EH (cell line): ENCODE results near the gene ESRRG.
"Not testable (repeated sequence)": the region's sequence is repeated elsewhere in the genome, so short reads cannot be mapped to it uniquely, and the experiment has no call there.

Experiments used
- DNase-seq: peaks from one replicate; pipeline ENCODE4 v3.0.0-alpha.2; 2015; ENCODE audit warnings: low read depth

ESRRG gene

DNA sequence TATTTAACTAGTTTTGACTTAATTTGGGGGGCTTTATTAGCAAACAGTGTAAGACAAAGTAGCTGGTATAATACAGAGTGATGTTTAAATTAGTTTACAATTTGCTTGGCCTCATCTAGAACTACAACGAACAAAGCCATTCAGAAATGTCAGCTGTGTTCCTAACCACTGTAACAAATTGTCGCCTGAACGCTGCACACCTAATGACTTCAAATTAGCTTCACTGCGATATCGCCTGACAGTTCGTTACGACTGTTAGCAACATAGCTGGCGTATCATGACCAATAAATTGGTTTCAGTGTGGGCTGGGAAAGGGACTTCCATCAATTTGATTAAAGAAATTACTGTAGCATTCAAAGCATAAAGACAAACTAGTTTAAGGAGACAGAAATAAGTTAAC is 160.1 kb downstream of the ESRRG start:
- DNase-seq = no peak

DNA sequence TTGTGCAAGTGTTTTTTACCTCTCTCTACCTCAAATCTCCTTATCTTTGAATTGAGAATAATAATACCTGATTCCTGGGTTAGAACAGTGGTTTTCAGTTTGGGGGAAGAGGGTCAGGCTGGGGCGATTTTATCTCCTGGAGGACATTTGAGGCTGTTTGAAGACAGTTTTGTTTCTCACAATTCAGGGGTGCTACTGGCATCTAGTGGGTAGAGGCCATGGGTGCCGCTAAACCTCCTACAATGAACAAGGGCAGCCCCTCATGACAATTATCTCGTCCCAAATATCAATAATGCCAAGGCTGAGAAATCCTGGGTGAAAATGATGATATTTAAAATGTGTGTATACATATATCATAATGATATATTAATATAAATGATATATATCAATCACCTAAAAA is 160.8 kb downstream of the ESRRG start:
- peak; percentile 14 for DNase-seq

DNA sequence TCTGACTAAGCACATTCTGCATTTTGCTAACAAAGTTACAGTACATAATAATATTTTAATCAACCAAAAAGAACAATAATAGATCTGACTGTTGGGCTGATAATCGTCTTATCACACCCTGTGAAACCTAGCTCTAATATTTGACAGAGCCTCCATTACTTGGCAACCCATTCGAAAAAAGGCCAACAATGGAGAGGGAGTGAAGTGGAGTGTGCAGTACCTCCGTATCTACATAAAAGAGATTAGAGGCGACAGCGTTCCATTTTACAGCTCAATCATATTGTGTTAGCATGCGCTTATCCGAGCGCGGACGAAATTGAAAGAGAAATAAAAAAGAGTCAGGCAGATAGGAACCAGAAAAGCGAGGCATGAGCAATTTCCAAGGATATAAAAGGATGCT is 162.7 kb downstream of the ESRRG start:
- no peak for DNase-seq

DNA sequence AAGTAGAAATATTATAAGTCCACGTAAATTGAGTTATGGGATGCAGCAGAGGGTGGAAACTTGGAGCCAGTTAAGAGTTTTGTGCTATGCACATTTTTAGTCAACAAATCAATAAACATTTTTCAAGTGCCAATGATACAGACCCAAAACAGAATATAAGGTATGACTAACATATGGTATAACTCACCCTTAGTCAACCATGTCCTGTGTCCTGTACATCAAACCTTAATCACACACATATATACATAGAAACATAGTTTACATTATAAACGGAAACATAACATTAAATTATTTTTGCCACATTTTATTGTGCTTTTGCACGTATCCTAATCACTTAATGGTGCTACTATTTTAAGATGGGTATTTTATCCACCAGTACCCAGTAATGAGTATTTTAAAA is 163.9 kb downstream of the ESRRG start:
- no peak for DNase-seq

DNA sequence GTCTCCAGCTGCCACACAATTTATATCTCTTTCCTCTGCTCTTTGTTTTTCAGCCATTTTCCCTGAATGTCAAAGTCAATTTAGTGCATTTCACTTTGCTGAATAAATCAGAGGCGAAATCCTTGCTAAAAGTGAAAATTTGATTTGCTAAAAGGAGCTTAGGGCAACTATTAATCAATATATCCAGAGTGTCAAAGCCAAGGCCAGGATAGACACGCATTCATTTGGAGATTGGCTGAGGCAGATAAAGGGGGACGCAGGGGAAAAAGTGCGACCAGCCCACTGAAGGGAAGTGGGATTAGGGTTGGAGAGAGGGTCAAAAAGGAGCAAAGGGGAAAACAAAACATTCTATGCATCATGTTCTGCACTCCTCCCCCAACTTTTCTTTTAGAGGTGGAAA is 167.6 kb downstream of the ESRRG start:
- no peak for DNase-seq

DNA sequence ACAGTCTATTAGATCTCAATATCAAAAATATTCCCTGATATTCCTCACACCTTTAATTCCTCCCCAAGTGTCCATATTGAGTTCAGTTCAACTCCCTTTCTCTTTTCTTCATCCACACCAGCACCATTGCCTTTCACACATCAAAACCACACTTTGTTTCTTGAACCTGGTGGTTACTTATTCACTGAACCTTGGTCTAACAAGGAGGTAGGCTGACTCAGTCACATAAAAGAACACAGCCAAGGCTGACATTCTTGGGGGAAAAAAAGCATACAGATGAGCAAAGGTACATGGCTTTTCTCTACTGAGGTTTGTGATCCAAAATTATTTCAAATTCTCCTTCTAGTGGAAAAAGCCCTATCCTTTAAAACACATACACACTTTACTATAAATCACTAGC is 168.3 kb downstream of the ESRRG start:
- DNase-seq = no peak

DNA sequence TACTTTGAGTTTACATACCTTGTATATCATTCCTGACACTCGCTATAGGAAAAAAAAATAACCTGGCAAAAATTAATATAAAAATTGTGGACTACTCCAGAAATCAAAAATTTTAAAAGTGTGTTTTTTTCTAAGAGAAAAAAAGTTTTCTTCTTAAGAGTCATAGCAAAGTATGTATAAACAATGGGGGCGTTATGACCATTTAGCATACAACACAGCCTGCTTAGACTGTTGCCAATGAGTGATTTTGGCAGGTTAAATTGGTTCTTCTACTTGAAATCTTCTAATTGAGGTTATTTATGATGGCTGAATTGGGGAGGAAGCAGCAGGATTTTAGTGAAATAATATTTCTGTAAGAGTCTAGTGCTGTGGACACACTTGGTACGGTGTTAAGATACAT is 169.5 kb downstream of the ESRRG start:
- no peak for DNase-seq

DNA sequence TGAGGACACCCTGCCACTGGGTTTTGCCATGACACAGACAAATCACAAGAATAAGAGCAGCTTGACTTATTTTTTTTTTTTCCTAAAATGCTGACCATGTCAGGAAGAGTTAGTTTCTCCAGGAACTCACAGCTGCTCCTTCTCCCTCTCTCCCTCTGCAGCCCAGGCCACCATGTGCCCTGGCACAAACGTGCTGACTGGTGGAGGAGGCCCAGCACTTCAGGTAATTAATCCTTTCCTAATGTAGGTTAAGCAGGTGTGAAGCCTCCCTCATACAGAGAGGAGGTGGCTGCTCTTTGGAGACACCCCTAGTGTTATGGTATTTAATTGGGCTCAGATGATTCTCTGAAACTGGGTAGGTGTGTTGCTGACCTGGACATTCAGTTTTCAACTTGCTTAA is 170.2 kb downstream of the ESRRG start:
- no peak for DNase-seq

DNA sequence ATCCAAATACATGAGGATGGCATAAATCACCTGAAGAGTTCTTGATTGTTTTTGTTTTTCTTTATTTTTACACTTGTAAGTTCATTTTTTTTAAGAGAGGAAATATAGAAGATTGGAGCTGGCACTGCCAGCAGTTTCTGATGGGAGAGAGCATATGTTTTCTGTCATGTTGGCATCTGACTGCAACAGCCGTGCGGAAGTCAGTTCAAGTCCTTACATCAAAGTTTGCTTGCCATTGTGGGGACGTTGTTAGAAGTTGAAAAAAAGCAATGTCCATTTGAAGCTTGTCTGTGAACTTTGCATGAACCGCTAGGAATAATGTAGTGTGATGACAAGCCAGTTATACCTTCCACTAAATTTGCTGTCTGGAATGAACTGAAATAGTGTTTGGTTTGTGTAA is 173.4 kb downstream of the ESRRG start:
- no peak for DNase-seq

DNA sequence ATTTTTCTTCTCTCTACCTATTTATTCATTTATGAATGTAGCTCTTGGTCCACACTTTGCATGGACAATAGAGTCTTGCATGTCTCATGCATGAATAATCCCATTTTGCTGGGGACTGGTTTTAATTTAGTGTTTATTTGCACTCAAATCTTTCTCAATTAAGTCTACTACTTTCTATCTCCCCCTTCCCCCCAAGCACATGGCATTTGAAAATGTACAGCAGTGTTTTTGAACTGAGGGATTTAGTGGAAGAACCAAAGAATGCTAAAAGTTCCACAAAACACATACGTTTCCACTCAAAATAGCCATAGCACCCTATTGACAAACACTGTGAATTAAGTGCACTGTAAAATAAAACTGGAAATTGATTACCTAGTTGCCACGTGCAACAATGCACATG is 180.5 kb downstream of the ESRRG start:
- DNase-seq = no peak

DNA sequence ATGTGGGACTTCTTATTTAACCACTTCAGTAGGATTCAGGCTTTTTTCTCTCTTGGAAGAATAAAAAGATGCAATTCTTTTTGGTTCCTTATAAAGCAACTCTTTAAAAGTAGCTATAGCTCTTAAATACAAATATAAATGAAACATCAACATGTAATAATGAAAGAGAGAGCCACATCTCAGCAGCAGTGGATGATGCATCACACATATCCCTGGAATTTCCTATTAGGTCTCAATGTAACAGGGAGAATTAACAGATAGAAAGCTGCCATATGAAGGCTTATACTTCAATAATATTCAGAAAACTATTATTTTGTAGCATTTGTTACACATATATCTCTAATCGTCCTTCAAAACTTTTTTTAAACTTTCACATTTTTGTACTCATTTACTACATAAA is 181.0 kb downstream of the ESRRG start:
- DNase-seq = no peak

DNA sequence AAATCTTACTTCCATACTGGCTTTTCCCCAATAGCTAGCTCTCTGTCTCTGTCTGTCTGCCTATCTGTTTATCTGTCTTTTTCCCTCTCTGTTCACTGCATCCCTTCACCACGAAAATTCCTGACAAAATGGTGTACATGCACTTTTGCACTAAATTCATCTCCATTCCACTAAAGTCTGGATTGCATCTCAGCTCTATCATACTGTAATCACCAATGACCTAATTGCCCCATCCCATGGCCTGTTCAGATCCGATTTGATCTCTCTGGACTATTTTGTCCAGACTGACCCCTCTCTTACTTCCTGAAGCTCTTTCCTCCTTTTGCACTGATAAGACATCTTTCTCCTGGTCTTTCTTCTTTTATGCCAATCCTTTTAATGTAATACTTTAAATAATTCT is 187.5 kb downstream of the ESRRG start:
- no peak for DNase-seq

DNA sequence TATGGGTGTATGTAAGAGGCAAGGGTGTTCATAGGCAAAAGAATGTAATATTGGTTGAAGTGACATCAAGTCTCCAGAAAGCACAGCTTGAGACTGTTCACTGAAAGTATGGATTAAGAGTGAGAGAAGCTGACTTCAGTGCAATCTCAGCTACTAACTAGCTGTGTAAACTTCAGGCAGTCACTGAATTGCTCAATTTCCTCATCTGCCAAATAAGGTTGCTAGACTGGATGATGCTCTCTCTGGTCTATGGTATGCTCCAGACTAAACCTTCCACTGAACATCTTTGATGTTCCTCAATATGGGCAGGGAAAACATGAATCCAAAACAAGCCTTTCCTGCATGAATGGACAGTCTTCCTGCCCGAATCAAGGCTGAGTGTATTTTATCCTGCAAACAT is 188.2 kb downstream of the ESRRG start:
- DNase-seq = peak; percentile 29

DNA sequence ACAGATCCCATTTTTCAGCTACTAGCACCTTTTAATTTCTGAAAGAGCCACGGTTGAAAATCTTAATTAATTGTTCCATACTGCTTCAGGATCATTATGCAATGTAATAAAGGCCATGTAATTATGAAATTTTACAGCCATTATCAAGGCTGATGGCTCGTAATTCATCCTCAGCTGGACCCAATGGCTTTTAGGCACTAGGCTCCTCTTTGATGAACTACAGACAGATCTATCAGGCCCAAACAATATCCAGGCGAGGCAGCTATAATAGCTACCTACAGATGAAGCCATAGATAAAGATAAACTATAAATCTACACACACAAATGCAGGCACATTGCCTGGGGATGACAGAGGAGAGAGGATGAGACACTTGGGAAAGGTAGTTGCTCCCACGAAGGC is 189.5 kb downstream of the ESRRG start:
- no peak for DNase-seq

DNA sequence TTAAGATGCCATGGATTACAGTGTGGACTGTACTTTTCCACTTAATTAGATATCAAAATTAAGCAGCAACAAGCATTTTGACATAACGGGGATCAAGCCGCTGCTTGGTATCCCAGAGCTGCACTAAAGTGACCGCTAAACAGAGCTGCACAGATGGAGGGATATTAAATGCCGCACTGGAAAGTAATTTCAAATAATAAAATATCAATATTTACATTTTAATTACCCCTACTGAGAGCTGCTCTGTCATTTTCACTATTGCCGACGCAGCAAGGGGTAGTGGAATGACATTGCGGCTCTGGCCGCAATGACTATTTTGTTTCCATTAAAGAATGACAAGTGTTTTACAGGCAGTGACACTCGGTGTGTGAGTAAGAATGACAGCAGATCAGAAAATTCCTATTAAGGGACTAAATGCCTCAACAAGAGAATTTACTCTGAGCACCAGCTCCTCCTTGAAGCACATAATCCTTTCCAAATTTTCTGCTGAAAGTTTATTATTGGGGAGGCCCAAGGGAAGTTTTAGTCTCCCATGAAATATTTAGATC is 190.9 kb downstream of the ESRRG start:
- DNase-seq = no peak

DNA sequence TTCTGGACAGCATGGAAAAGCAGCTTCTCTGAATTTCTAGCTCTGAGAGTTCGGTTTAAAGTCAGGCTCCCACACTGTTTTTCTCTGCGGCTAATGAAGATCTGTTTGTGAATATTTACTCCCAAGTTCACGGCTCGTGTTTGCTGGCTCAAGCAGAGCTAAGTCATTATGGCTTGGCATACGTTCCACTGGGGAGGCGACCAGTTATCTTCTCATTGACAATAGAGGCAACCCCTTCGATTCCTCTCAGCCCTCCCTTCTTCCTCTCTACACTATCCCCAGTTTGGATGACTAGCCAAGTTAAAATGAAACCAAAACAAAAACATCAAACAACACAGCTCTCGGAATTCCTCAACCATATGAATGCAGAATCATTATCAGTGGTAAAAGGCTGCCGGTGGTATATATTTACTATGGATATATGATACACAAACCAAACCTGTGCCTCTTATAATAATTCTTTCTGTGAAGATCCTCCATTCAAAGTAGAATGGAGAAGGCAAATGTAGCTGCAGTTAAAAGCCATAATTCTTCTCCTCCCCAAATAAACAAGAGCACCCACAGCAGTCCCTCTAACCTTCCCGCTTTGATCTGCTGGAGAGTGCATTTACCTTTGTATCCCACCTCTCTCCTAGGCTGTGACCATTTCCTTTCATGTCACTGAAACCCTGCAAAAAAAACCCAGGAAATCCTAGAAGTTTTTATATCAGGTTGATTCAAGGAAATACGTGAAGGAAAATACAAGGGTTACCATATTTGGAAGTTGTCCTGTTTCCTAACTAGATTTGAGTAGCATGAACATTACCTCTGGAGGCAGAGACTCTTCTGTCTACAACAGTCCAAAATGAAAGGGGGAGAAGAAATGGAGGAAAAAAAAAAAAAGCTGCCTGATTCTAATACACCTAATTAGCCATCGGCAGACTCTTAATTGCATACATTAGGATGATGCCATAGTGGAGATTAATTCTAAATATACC is 191.7 kb downstream of the ESRRG start:
- DNase-seq = peak; percentile 42

DNA sequence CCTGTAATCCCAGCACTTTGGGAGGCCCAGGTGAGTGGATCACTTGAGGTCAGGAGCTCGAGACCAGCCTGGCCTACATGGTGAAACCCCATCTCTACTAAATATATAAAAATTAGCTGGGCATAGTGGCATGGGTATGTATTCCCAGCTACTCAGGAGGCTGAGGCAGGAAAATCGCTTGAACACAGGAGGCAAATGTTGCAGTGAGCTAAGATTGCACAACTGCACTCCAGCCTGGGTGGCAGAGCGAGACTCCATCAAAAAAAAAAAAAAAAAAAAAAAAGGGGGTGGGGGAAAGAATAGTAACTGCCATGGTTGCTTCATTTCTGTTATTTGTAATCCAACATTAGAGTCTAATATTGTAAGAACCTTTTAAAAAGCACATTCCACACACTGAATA is 193.4 kb downstream of the ESRRG start:
- DNase-seq = not testable (repeated sequence)

DNA sequence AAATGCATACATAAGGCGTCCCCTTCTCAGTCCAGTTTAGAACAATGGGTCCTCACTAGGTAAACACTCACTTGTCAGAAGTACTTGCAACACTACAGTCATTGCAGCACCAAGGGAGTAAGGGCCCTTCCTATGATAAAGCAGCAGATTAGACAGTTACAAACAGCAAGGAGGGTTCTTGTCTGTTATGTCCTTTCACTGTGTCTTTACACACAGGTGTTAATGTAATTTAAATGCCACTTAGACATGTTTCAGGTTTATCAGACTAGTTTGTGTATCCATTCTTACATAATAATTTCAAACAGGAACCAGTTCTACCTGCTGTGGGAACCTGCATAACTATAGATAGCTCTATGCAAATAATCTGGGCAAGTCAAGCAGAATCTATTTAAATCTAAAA is 194.4 kb downstream of the ESRRG start:
- DNase-seq = no peak

DNA sequence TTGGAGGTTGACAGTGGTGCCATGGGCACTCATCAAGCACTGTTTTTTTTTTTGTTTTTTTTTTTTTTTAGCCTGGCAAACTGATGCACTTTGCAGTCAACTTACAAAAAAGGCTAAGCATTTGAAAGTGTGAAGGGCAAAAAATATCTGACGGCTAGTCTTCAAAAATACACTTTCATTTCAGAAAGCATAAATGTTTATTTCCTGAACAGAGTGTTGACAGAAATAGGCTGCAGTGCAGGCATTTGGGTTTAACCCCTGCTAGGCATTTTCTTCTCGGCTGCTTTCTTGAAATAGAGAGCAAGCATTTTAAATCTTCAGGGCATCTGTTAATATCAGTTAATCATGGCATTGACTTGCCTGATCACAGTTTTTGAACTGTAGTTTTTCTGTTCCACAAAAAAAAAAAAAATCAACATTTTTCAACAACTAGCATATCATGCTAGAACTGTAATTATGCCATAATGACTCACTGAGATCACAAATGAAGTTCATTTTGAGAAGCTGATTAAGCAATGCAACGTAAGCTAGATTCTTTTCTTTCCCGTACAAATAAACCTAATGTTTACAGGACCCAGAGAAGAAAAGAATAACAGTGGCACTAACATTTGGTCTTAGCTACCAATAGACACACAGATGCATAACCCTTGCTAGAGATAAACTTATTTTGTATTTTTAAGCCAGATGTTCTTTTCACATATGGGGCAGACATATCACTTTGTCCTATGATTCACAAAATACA is 199.6 kb downstream of the ESRRG start:
- DNase-seq = peak; percentile 70

DNA sequence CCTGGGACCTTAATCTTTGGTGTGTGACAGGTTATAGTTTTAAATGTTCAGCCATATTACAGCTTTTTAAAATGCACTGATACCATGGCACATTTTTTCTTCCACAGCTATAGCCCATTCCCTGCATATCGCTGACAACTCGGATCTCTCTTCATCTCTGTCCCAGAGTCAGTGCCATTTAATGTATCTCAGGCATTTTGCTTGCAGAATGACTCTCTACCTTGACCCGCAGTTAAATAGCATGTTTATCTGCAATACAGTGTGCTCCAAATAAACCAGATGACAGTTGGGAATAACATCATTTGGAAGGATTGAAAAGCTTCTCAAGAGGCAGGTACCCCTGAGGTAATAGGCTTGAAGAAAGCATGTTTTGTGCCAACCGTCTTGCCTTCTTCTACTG is 200.2 kb downstream of the ESRRG start:
- DNase-seq = no peak

DNA sequence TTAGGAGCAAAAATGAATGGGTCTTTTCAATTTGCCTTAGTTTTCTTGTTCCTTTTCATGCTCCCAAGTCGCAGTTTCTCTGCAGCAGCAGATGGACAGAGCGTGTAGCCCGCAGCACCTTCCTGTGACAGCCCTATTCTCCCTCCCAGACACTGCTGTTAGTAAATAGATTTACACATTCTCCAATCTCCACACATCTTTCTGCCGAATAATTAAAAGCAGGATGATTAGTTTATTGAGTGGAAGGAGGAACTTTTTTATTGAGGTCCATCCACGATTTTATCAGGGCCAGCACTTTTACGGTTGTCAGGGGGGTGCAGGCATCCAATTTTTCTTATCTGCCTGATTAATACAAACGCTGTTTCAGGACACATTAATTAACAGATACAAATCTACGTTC is 201.8 kb downstream of the ESRRG start:
- no peak for DNase-seq

DNA sequence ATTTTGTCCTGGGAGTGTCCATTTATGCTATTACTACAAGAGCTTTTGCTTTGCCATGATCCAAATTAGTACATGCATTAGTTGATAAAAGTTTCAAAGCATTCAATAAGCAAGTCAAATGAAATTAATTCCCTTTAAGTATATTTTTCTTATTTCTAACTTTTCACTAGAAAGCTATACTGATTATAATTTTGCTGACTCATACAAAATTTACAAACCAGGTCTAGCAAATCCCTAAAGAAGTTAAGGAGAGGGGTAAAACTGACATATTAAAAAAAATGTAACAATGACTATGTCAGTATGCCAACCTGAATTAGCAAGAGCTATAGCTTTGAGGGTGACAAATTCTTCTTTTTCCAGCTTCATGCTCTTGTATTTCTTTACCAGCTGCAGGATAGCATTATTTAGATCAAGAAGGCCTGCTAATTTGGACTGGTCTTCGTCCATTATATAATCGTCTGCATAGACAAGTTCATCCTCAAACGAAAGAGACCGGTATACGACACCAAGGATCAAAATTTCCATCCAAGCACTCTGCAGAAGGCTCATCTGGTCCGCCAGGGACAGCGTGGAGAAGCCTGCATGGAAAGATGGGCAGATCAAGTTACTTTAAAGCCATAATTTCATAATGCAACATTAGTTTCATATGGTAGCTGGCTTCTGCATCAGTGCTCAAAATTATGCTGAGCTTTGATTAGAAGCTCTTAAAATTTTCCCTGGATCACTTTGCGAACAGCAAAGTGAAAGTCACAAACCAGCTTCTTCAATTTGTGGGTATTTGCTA is 204.2 kb downstream of the ESRRG start:
- DNase-seq = no peak
